ENCODE measurements around the gene CTPS1.

DNA sequence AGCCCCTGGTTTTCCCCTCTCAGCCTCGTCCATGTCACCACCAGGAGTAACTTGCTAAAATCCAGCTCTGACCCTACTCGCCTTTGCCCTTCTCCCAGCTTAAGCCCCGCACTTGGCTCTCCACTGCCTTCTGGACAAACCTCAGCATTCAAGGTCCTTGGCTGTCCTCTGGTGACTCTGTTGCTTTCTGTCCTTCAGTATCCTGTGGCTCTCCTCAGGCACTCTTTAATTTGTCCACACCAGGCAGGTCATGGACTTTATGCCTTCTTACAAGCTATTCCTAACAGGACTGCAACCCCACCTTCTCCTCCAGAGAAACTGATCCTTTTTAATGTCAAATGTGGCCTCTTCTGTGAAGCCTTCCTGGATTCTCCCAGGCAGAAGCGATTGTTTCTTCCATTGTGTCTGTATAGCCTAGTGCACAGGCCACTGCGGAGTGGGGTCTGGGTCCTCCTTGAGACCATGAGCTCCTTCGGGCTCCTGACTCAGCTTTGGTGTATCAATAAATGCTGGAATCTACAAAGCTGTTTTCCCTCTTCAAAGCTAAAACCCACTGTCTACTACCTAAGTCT lies 26.7 kb upstream of the CTPS1 start:
- no peak for TF ChIP-seq TP53 (CRISPR knock-in tag; conservative IDR thresholded peaks at IDR 0.05)
- TF ChIP-seq, protein P1, sequence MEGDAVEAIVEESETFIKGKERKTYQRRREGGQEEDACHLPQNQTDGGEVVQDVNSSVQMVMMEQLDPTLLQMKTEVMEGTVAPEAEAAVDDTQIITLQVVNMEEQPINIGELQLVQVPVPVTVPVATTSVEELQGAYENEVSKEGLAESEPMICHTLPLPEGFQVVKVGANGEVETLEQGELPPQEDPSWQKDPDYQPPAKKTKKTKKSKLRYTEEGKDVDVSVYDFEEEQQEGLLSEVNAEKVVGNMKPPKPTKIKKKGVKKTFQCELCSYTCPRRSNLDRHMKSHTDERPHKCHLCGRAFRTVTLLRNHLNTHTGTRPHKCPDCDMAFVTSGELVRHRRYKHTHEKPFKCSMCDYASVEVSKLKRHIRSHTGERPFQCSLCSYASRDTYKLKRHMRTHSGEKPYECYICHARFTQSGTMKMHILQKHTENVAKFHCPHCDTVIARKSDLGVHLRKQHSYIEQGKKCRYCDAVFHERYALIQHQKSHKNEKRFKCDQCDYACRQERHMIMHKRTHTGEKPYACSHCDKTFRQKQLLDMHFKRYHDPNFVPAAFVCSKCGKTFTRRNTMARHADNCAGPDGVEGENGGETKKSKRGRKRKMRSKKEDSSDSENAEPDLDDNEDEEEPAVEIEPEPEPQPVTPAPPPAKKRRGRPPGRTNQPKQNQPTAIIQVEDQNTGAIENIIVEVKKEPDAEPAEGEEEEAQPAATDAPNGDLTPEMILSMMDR (CRISPR knock-in tag; IDR thresholded peaks at IDR 0.05) = no peak
- TF ChIP-seq RAD21 (CRISPR knock-in tag; IDR thresholded peaks at IDR 0.05) = no peak
- TF ChIP-seq POGZ (CRISPR knock-in tag; IDR thresholded peaks at IDR 0.05) = no peak
- TF ChIP-seq FOXM1 (CRISPR knock-in tag; IDR thresholded peaks at IDR 0.05) = no peak
